Glomerular visceral epithelial cell (primary cell): Measurements from ENCODE around the gene PSG6.
"Not testable (repeated sequence)": the region's sequence is repeated elsewhere in the genome, so short reads cannot be mapped to it uniquely, and the experiment has no call there.

Experiments
- DNase-seq: peaks from one replicate; pipeline ENCODE4 v3.0.0-alpha.2; 2016; ENCODE audit errors: extremely low spot score

PSG6 gene

DNA sequence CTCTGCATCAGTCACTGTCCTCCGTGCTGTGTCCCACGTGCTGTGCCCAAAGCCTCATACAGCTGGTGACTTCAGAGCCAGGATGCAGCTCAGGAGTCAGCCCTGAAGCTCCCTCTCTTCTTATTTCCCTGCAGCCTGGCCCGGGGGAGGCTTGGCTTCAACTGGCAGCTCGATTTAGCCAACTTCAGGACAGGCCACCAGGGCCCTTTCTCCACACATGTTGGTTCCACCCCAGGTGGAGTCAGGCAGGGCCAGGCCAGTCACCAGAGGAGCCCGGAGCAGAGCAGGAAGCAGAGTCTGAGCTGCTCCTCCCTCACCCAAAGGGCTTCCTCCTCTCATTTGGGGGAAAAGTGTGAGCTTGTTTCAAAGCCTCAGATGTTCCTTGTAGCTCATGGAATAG lies 11.5 kb downstream of the PSG6 start:
- not testable (repeated sequence) for DNase-seq

DNA sequence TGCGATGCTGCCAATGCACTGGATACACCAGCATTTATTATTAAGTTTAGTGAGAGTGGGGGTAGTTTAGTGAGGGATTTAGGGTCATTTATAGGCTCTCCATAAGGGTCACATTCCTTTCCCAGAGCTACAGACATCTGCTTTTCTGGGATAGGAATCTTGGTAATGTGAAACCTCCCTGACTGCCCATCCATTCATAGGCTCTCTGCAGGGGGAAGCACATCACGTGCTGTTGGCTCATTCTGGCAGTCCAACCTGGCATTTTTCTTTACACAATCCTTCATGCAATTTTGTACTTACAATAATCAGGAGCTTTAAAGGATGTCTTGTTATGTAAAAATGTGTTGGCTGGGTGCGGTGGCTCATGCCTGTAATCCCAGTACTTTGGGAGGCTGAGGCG lies 17.1 kb downstream of the PSG6 start:
- DNase-seq = not testable (repeated sequence)

DNA sequence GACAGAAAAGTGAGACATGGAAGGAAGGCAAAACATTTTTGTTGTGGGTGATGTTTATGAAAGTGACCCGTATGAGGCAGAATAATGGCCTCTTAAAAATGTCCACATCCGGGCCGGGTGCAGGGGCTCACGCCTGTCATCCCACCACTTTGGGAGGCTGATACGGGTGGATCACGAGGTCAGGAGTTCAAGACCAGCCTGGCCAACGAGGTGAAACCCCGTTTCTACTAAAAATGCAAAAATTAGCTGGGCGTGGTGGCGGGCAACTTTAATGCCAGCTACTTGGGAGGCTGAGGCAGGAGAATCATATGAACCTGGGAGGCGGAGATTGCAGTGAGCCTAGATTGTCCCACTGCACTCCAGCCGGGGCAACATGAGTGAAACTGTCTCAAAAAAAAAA lies 18.0 kb downstream of the PSG6 start:
- not testable (repeated sequence) for DNase-seq

DNA sequence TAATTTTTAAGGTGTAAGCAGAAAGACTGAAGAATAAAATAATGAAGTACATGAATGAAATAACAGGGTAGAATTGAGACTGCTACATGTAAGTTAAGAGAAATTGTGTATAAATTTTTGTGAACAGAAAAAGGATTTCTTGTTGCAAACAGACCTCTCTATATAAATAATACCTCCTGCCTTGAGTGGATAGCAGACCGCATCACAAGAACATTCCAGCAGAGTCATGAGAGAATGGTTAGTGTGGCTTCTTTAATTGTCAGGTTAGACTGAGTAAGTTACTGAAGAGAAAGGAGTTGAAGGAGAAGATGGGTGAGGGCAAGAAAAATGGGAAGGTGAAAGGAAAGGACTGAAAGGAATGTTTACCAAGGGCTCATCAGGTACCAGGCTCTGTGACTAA lies 18.6 kb downstream of the PSG6 start:
- DNase-seq = not testable (repeated sequence)

DNA sequence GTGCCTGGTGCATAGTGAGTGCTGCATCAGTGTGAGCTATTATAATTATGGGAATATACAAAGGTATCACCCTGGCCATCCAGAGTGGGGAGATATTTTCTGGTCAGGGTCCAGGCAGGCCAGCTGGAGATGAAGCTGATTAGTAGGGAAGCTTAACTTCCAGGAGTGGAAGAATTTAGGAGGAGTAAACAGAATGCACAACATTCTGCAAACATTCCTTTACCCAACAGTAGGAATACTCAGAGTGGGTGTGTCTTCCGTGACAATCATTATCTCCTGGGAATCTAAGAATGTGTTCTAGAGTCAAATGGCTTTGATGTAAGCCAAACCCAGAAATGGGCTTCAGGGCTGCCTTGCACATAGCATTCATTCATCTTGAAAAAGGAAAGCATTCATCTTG lies 19.0 kb downstream of the PSG6 start:
- DNase-seq = not testable (repeated sequence)

DNA sequence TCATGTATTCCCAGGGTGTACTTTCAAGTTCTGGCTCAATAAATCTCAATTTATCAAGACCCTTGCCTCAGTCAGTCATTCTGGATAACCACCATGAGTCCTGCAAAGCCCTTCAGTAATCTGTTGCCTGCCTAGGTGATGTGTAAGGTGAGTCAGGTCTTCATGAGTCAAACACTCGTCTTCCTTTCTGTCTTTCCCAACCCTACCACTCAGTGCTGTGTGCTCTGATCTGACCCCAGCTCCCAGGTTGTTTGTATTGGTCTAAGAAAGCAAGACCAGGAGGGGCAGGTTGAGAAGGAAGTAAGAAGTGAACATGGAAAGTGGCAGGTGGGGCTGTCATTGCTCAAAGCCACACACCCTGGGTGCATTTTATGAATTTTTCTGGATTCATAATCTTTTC lies 20.0 kb downstream of the PSG6 start:
- not testable (repeated sequence) for DNase-seq

DNA sequence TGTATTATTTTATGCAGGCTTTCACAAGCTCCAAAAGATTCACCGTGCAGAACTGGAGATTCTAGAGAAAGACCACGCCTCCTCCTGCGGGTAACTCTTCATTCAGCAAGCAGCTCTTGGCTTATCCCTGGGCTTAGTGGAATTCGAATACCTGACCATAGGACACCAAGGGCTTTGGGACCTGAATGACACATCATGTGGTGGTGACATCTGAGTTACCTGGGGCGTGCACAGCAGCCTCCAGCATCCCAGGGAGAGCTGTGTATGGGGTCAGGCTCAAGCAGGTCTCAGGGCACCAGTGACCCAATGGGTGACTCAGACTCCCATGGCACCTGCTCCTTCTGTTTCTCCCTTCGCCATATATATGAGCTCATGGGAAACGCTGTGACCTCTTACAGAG lies 27.2 kb downstream of the PSG6 start:
- not testable (repeated sequence) for DNase-seq

DNA sequence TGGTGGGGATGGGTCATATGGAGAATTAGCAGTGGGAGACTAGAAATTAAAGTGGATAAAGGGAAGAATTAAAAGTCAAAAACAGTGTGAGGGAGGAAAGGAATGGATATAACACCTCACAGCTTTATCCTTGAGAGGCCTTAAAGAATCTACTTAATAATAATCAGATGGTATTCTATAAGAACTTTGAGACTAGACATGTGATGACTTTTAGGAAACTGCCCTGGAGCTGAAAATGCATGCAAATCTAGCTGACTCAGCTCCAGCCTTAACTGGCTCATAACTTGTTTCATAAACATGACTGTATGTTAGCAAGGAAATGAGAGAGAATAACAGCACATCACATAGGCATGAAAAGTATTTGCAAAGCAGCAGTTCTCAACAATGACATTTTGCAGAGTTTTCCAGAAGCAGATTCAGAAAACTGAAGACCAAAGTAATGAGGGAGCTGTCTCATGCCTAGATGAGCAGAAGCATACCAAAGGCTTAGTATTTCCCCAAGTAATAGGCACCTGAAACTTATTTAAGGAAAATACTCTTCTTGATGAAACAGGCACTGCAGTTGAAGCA lies 29.7 kb downstream of the PSG6 start:
- not testable (repeated sequence) for DNase-seq

DNA sequence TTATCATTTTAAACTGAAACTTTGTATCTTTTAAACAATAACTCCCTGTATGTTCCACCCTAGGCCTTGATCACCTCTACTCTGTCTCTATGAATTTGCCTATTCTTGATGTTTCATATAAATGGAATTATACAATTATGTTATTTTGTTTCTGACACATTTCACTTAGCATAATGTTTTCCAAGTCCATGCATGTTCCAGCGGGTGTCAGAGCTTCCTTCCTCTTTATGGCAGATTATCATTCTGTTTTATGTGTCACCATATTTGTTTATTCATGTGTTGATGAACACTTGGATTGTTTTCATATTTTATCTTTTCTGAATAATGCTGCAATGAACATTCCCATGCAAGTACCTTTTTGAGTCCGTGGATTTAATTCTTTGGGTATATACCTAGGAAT lies 35.0 kb downstream of the PSG6 start:
- DNase-seq = not testable (repeated sequence)

DNA sequence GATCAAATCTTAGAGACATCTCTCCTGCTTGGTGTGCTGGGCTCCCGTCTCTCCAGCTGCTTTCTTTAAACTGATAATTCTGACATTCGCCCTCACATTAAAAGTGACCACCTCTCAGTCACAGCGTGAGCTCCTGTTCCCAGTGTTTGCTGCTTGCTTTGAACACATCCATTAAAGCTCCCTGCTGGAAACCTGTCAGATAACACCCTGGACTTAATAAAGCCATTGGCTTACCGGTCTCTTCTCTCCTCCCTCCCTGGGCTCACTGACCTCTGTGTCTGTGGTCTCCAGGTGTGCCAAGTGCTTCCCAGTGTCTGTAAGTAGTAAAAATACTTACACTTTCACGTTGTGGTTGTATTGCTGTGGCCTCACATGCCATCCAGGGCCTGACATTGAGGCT lies 35.7 kb downstream of the PSG6 start:
- not testable (repeated sequence) for DNase-seq

DNA sequence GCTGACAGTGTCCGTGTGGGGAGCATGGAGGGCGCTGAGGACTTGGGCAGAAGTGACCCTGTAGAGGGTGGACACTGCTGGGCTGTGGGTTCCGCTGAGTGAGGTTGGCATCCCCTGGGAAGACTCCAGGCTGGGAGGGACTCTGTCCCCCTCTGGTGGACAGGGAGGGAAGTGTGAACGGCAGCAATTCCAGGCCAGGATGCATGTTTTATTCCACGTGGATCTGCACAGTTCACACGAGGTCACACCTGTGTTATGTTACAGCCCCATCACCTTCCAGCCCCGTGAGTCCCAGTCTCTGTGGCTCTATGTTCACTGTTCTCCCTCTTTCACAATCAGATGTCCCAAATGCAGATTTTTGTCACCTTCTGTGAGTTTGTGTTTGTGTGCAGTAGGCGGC lies 36.4 kb downstream of the PSG6 start:
- DNase-seq = peak; percentile 39

DNA sequence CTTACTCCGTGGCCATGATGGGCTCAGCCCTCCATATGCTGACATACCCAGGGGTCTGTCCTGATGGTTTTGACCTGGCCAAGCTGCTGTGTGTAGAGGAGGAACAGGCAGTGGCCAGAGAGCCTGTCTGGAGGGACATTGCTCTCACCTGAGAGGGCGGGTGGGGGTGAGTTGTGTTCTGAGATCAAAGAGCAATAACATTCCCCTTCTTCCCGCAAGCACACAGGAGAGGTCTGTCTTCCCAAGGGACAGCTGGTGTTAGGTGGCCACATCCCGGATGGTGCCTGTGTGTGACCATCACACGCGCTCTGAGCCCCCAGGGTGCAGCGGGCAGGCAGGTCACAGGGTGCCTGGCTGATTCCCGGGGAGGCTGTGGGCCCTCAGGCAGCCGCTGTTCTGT lies 37.1 kb downstream of the PSG6 start:
- not testable (repeated sequence) for DNase-seq

DNA sequence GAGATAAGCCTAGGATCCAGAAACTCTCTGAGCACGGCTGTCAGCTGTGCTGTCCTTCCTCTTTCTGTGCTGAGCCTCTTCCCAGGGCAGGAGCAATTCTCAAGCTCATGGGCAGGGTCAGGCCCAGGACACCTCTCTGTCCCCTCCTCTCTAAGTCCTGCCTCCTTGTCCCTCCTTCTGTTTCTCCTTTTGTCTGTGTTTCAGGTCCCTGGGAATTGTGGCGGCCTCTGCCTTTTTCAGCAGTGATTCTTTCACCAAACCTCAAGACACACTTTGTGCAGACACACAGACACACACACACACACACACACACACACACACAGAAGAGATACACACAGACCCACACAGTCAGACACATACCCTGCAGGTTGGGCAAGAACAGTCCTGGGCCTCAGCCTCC lies 38.1 kb downstream of the PSG6 start, which contains the start of gene PSG1:
Gene PSG1, minus strand, starts transcription at position 101 of the 400 bp plus-strand sequence. CDS start 132 bp downstream, outside the sequence.
- no peak for DNase-seq

DNA sequence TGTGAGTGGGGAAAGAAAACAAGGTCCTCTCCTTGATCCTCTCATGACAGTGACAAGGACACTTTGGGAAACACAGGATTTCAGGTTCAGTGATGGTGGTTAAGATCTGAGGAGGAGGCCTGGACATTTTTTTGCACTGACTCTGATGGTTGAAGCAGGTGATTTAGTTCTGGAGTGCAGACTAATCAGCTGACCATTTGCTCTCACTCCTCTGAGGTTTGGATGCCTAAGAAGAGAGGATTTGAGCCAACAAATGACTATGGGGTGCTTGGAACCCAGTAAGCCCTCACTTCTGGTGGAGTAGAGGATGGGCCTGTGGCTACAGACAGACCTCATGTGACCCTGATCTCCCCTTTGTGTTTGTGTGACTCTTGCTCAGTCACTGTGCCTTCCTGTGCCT lies 41.1 kb downstream of the PSG6 start:
- peak; percentile 83 for DNase-seq

DNA sequence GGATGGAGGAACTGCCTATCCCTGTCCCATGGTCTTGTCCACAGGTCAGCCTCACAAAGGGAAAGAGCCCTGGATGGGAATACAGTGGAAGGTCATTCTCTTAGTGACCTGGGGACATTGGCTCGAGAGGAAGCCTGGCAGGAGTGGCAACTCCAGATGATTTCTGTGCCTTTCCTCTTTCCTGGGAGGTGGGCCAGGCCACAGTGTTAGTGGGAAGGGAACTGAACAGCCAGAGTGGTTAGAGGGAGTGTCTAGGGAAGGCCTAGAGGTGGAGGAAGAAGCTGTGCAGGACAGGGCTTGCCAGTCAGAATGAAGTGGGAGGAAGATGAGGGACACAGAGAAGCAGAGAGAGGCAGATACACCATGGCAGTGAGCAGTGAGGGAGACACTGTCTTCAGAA lies 41.8 kb downstream of the PSG6 start:
- DNase-seq = peak; percentile 84

DNA sequence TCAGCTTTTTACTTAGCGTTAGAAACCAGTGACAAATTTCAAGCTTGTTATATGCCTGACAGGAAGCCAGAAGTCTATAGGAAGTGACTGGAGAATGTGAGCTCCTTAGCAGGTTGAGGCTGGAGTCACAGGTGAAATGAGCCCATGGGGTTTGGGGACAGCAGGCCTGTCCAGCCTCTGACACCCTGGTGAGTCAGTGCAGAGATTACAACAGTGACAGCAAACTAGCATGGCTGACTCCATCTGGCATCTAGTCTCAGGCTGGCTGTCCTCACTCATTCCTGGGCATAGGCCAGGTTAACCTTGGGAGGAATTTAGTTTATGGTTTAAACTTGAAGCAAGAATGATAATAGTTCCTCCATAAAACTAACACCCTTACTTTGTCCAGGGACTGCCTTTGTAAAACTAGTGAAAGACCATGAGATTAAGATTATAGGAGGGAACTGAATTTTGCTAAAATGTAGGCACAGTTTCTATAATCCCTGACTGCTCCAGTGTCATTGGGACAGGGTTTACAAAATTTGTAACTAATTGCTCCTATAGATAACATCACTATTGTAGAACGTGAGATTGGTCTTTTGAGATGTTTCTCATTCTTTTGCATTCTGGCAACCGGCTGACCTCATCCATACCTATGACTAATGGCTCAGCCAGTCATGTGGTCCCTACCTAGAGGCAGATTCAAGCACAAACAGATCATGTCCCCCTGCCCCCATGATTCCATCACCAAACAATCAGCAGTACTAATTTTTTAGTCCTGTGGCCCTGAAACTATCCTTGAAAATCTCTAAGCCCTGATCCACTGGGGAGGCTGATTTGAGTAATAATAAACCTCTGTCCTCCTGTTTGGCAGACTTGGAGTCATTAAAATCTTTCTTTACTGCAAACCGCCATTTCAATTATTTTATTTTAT lies 42.5 kb downstream of the PSG6 start:
- DNase-seq = peak; percentile 81

DNA sequence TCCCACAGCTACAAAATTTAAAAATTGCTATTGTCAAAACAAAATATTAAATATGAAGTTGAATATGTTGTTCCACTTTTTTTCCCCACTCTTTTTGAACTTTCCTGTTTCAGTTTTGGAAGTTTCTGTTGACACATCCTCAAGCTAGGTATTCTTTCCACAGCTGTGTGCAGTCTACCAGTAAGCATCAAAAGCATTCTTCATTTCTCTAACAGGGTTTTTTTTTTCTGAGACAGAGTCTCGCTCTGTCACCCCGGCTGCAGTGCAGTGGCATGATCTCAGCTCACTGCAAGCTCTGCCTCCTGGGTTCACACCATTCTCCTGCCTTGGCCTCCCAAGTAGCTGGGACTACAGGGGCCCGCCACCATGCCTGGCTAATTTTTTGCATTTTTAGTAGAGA lies 43.6 kb downstream of the PSG6 start:
- DNase-seq = peak; percentile 37

DNA sequence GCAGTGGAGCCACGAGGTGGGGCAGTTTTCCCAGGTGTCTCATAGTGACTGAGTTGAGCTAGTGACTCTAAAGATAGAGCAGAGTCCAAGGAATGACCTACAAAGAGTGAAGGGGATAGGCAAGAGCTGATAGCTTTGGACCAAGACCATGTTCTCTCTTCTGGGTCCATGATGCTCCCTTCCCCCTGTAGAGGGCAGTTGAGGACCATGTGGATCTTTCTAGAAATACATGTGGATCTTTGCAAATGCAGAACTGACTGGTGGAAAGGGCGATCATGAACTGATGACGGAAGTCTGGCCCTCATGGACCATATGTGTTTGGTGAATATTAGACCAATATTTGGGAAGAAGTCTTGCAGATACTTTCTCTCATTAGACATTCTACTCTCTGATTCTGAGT lies 45.1 kb downstream of the PSG6 start:
- no peak for DNase-seq

DNA sequence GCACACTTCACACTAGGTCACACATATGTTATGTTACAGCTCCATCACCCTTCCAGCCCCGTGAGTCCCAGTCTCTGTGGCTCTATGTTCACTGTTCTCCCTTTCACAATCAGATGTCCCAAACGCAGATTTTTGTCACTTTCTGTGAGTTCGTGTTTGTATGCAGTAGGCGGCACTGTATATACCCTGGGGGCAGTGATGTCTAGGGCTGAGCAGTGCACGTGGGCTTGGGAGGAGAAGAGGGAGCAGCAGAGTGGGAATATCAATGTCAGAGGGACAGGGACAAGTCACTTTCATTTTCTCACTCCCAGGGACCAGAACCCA lies 60.2 kb downstream of the PSG6 start:
- no peak for DNase-seq

DNA sequence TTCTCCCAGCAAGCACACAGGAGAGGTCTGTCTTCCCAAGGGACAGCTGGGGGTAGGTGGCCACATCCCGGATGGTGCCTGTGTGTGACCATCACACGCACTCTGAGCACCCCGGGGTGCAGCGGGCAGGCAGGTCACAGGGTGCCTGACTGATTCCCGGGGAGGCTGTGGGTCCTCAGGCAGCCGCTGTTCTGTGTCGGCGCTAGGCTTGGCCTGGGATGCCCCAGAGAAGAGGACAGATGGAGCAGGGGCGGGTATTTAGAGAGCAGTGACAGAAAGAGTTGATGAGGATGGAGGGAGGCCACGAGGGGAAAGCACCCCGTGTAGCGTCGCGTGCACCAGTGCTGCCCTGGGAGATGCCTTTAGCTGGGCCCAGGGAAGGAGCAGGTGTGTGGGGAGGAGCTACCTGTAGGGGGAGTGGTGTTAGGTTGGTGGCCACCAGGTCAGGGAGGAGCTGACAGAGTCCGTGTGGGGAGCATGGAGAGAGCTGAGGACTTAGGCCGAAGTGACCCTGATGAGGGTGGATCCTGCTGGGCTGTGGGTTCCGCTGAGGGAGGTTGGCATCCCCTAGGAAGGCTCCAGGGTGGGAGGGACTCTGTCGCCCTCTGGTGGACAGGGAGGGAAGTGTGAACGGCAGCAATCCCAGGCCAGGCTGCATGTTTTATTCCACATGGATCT lies 60.7 kb downstream of the PSG6 start:
- DNase-seq = not testable (repeated sequence)

DNA sequence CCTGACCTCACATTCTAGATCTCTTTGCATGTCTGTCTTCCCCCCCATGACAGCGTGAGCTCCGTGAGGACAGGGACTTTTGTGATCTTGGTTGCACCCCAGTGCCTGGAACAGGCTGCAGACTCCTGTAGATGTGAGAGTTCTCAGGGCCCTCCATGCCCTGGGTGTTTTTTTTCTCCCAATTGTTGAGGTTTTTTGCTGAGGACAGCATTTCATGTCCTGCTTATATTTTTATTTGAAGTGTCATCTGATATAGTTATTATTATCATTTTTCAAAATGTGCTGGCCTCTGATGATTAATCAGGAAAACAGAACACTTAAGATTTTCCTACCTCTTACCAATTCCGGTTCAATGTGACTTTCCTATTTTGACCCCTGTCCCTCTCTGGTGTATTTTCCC lies 62.9 kb downstream of the PSG6 start:
- DNase-seq = not testable (repeated sequence)

DNA sequence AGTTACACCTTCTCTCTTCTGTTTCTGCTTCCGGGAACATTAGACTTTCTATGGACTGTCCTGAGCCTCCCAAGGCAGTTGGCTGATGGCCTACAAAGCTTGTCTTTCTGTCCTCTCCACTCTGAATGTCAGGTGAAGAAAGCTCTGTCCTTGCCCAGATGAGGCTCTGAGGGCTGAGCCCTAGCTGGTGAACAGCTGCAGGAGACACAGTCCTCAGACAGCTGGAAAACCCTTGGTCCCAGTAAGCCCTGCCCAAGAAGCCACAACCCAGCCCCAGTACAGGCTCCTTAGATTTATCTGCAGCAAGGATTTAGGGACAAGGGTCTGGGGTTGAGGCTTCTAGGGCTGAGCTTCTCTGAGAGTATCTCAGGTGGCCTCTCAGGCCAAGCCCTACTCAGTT lies 64.5 kb downstream of the PSG6 start:
- DNase-seq = not testable (repeated sequence)

DNA sequence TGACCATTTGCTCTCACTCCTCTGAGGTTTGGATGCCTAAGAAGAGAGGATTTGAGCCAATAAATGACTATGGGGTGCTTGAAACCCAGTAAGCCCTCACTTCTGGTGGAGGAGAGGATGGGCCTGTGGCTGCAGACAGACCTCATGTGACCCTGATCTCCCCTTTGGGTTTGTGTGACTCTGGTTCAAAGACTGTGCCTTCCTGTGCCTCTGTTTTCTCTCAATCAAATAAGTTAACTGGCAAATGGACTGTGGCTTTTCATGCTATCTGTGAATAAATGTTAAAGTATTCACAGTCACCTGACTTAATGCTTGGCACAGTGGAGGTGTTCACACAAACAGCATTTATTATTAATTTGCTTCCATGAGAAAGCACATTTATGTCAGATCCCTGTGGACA lies 64.9 kb downstream of the PSG6 start:
- DNase-seq = peak; percentile 78
